ENCODE results near the gene CHST8.

Gene CHST8

DNA sequence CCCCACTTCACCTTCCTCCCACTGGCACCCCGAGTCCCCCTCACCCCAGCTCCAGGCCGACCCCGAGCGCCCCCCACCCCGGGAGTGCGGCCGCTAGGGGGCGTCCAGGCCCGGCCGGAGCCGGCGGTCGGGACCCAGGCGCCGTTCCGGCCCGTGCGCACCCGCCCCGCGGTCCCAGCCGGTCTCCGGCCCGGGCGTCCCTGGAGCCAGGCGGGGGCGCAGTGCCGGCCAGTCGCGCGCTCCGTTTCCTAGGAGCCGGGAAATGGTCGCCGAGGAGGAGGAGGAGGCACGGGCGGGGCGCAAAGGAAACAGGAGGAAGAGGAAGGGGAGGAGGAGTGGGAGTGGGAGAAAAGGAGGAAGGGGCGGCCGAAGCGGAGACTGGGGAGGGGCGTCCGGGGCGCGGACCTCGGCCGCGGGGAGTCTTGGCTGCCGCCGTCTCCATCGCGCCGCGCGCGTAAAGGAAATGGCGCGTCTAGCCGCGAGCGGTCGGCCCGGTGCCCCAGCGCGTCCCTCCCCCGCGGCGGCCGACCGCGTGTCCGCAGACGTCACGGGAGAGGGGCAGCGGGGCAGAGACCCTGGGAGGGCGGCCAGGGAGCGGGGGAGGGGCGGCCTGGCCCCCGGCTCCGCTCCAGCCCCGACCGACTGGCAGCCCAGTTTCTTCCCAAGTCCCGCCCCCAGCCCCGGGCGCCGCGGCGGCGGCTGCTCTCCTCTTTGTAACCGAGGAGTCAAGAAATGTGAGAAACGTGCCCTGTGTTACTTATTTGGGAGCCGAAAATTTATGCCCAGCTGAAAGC, 173.8 kb downstream of the CHST8 start:
- DNase-seq (ENCODE audit: low read depth) = peak; percentile 43

DNA sequence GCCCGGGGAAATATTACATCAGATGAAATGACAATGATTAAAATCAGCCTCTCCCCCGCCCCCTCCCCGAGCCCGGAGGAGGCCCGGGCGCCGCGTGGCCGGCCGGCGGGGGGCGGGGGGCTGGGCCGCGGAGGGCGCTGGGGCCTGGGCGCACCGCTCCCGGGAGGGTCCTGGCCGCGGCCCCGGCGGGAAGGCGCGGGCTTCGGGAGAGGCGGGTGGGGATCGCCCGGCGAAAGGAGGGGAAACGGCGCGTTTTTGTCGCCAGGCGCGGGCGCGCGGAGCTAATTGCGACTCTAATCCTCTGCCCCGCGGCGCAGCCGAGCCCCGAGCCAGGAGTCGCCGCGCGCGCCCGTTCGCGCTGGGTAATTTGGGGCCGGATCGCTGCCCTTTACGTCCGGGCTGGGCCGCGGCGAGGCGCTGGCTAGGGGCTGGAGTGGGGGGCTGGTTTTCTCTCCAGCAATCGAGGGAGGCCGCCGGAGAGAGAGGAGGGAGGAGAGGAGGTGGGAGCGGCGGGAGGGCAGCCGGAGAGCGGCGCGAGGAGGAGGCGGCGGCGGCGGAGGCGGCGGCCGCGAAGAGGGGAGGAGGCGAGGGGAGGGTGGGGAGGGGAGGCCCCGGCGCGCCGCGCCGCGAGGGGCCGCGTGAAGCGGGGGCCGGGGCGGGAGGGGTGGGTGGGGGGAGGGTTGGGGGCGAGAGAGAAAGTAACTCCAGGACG, 174.6 kb downstream of the CHST8 start, which contains the start of gene KCTD15:
TSS of gene KCTD15 (plus strand) at position 707 of the 712 bp plus-strand sequence. CDS start 3,585 bp downstream, outside the sequence.
- no peak for DNase-seq (ENCODE audit: low read depth)

DNA sequence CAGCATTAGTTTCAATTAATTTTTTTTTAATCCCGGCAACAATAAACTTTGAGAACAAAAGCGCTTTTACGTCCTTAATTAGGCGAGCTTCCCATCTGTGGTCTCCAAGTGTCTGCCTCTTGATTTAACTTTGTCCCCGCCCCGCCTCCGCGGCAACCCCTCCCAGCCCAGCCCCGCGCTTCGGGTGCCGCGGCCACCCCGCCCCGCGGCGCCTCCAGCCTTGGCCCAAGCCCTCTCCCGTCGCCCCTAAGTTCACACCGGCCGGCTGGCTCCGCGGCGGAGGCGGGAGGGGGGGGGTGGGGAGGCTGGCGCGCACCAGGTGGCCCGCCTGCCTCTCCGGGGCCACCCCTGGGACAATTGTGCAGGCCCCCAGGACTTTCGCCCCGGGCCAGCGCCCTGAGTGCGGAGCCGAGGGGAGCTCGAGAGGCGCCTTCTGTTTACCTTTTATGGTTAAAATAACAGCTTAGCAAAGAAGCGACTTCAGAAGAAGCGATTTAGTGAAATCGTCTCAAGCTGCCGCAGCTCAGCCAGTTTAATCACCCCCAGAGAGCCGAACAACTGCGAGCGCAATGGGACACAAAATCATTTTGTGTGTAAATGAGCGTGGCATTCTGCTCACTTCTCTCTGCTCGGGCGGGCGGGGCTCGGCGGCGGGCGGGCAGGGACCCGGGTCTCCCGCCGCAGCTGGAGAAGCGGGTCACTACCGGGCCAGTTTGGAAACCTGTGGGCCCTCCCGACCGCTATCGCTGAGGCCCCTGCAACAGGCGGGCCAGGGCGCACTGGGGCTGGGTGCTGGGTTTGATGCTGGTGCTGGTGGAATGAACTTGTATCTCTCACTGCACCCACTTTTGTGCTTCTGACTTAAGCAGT, 176.3 kb downstream of the CHST8 start:
- DNase-seq (ENCODE audit: low read depth) = no peak

DNA sequence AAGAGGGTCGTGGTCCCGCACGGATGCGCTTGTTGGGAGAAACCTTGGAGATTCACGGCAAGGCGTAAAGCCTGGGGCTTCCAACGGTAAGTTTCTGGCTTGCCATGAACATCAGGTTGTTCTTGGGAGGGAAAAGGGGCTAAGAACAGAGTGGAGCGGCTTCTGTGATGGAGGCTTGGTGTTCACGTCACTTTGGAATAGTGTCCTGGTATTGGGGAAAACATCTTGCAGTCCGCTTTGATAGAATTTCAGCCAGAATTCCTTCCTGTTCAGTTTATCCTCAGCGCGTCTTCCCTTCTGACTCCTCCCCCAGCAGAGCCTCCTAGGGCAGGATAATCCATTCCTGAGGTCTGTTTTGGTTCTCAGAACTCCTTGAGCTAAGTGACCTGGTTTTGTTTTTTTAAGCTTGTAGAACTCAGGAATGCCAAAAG, 176.9 kb downstream of the CHST8 start:
- DNase-seq (ENCODE audit: low read depth) = no peak

DNA sequence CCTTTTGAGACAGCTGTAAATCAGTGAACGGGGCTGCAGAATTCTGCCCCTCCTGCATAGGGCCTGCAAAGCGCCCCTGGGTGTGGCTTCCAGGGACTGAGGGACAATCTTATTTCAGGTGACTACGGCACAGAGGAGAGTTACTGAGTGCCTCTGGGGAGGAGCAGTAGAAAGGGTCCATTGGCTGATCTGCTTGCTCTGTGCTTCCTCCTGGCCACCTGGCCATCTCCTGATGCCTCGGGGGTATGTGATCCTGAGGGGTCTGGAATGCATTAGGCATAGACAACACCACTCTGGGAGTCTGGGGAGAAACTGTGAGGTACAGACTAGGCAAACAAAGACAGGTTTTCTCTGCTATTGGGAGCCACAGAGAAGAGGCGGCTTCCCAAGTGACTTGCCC, 177.7 kb downstream of the CHST8 start:
- DNase-seq (ENCODE audit: low read depth) = no peak

DNA sequence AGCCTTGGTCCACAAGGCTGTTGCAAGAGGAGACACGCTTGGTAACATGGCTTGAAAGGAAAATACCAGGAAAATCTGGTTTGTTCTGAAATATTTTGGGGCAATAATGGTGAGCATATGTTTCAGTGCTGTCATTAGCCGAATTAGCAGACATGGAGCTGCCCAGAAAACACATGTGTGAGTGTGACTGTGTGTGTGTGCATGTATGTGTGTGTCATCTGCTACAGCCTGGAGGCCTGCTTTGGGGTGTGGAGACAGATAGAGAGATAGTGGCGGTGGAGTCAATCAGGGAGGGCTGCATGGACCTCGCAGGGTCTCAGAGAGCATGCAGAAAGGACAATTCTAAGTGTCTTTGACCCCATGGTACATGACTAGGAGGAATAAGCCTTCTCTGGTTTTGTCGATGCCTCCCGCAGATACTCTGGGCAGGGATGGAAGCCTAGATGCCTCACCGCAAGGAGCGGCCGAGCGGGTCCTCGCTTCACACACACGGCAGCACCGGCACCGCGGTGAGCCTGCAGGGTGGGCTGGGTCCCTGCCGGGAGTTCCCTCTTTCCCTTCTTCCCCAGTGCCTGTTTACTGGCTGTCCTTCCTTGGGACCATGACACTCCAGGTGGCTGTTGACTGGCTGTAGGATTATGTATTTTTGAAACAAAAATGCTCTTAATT, 178.4 kb downstream of the CHST8 start:
- DNase-seq (ENCODE audit: low read depth) = no peak

DNA sequence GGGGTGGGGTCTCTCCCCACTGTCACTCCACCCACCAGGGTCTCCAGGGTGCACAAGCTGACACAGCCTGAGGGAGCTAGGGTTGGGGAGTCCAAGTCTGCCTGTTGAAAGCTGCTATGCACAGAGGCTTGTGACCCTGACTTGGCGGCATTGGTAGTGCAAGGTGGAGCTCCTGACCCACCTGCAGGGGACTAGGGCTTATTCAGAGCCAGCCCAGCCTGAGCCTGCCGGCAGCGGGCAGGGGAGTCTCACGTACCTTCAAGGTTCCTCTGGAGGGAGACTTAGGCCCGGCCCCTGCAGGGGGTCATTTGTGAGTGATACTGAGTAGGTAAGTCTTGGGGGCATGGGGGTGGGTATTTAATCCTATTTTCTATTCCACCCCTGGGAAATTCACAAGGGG, 179.7 kb downstream of the CHST8 start:
- DNase-seq (ENCODE audit: low read depth) = no peak

DNA sequence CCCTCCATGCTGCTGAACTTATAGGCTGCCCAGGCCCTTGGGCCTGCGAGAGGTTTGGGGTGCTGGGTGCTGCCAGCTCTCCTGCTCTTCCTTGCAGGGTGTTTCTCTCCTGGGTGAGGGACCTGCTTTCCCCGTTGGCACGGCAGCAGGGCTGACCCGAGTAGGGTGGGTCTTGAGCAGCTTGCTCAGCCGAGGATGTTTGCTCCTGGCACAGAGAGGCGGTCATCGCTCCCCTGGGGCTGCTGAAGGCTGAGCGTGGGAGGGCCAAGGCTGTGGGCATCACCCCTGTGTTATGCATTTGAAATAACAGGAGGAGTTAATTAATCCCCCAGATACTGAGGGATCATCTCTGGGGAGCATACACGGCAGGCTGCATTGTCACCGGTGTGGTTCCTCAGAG, 180.2 kb downstream of the CHST8 start:
- DNase-seq (ENCODE audit: low read depth) = no peak

DNA sequence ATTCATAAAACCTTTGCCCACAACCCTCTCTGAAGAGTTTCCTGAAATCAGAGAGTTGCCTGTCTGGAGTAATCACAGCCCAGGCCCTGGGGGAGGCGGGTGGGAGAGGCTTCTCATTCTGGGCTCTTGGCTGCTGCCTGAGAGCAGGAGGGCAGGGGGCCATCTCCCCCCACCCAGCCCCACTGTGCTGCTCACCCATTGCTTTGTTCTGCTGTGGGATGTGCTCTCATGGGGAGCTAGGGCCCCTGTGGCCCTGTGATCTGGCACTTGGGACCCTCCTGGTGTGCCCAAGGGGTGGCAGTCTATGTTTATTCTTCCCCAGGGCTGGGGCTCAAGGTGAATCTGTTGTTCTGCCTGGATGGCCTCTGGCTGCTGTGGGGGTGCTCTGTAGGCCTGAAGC, 181.0 kb downstream of the CHST8 start:
- no peak for DNase-seq (ENCODE audit: low read depth)

DNA sequence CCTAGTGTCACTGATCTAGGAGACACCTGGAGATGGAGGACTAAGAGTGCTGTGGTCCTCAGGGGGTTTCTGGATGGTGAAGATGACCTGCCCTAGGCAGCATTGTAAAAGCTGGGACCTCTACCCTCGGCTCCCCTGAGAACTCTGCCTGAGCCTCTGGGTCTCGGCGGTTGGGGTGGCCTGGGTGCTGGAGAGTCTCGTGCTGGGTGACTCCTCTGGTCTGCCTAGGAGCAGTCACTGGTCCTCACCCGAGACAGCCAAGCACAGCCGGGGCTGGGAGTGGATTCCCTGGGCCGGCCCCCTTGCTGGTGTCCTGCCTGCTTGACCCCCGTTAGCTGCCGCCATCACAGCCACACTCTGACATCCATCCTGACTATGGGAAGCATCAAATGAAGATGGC, 181.6 kb downstream of the CHST8 start:
- DNase-seq (ENCODE audit: low read depth) = no peak

DNA sequence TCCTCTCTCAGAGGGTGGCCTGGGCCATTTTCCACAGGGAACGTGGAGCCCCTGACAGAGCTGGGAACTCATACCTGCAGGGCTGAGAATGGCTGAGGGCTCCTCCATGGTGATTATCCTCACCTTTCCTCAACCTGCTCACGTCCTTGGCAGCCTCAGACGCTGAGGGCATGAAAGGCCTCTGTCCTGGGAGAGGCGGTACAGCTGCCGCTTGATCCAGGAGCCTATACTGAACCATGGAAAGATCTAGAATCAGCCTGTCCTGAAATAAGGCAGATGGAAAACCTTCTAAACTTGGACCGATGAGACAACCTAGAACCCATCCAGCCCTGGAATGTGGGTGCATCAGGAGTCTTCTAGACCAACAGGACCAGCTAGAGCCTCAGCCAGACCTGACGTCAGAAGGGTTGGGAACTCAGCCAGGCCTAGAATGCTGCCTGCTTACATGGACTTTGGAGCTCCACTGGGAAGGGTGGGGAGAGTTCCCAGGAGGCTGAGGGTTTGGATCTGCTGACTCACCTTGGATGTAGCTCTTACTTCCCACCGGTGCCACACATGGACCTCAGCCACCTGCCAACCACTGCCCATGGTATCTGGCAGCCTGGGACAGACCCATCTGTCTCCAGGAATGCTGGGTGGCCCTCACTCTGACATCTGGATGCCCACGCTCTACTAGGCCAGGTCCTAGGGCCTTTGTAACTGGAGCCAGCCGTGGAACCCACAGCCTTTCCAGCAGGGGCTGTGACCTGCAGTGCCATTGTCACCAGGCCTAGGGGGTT, 182.5 kb downstream of the CHST8 start:
- DNase-seq (ENCODE audit: low read depth) = no peak

DNA sequence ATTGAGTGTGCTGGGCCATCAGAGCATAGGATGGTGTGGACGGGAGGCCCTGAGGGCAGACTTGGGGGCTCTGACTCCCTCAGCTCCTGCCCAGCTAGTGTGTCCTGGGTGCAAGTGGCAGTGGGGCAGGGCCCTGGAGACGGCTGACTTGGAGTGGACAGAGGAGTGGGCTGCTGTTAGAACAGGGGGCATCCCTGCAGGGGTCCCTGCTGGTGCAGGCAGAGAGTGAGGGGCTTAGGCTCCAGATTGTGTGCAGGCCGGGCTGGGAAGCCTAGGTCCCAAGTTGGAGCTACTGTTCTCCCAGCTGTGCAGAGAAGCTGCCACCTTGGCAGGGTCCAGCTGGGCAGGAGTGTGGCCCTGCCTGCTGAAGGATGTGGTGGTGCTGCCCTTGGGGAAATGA, 183.6 kb downstream of the CHST8 start:
- no peak for DNase-seq (ENCODE audit: low read depth)

DNA sequence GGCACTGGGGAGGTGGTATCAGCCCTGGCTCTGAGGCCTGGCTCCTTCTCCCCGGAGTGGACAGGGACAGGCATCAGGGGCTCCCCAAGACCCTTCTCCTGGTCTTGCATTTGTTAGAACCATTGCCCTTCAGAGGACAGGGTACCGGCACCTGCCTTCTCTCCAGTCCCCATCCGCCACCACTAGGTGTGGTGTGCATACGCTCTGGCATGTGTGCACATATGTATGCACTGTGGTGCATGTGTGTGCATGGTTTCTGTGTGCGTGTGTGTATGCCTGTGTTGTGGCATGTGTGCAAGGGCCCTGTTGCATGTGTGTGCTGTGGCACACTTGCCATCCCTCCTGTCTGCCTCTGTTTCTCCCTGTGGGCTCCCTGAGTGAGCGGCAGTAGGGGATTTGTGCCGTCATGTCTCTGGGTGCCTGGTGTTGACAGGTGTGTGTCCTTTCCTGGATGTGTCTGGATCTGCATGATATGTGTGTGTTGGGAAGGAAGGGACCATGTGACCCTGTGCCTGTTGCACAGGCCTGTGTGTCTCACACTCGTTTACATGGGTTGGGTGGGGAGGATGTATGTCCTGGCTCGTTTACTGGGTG, 184.2 kb downstream of the CHST8 start:
- no peak for DNase-seq (ENCODE audit: low read depth)

DNA sequence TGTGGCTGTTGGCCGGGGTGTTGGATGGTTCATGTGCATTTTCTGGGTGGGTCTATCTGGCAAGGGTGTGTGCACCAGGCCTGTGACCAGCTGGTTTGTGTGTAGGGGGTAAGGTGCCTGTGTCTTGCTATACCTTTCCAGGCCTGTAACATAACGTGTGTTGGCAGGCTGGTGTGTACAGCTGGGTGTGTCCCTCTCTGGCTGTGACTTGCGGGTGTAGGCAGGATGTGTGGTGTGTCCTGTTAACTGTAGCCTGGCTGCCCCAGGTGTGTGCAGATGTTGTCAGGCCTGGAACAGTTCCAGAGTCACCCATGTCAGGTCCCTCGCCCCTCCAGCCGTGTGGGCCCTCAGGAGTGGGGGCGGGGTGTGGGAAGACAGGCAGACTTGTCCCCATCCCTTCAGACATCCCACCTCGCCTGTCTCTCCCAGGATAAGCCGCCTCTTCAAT, 184.7 kb downstream of the CHST8 start:
- no peak for DNase-seq (ENCODE audit: low read depth)

DNA sequence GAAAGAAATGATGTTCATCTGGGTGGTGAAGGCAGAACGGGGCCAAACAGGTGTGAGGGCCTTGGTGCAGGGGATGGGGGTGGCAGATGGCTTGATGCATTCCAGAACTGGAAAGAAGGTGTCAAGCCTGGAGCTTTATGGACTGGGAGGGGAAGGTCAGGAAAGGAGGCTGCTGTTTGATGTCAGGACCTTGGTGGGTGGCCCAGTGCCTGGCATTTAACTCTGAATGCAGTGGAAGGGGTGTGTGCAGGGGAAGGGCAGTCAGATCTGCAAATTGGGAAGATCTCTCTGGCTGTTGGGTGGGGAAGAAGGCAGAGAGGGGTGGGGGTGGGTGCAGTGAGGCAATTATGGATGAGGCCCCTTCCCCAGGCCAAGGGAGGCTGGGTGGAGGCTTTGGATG, 186.6 kb downstream of the CHST8 start:
- no peak for DNase-seq (ENCODE audit: low read depth)

DNA sequence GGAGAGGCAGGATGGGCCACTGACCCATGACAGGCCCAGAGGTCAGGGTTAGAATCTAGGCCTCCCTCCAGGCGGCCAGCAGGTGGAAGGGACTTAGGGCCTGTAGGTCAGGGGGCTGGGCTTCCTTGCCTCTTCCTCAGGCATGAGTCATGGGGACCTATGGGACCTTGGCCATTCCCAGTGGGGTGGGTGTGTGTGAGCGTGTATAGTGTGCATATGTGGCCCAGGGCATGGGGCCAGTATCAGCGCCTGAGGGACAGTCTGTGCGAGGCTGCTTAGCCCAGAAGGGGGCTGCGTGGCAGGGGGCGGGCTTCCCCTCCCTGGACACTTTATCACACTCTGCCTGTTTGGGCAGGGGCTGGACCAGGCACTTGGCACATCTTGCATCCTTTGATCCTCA, 188.2 kb downstream of the CHST8 start:
- DNase-seq (ENCODE audit: low read depth) = no peak

DNA sequence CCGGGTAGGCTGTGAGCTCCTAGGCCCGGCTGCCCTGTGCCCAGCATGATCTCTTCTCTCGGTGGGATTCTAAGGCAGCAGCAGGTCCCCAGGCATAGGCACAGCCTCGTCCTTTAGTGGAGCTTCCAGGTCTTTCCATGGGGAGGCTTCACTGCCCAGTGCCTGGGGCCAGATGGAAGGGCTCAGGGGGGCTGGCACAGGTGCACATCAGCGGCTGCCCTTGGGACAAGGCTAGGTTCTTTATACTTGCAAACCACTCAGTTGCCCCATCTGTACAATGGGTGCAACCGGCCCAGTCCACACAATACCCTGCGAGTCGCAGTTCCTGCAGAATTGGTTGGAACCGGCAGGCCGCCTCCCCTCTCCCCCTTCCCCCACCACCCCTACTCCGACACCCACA, 189.1 kb downstream of the CHST8 start:
- DNase-seq (ENCODE audit: low read depth) = no peak

DNA sequence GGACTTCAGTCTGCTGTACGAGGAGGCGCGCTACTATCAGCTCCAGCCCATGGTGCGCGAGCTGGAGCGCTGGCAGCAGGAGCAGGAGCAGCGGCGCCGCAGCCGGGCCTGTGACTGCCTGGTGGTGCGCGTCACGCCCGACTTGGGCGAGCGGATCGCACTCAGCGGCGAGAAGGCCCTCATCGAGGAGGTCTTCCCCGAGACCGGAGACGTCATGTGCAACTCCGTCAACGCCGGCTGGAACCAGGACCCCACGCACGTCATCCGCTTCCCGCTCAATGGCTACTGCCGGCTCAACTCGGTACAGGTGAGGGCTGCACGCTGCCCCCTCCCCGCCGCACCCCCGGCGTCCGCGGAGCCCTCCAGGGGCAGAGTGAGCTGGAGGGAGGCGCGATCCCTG, 189.5 kb downstream of the CHST8 start:
- no peak for DNase-seq (ENCODE audit: low read depth)

DNA sequence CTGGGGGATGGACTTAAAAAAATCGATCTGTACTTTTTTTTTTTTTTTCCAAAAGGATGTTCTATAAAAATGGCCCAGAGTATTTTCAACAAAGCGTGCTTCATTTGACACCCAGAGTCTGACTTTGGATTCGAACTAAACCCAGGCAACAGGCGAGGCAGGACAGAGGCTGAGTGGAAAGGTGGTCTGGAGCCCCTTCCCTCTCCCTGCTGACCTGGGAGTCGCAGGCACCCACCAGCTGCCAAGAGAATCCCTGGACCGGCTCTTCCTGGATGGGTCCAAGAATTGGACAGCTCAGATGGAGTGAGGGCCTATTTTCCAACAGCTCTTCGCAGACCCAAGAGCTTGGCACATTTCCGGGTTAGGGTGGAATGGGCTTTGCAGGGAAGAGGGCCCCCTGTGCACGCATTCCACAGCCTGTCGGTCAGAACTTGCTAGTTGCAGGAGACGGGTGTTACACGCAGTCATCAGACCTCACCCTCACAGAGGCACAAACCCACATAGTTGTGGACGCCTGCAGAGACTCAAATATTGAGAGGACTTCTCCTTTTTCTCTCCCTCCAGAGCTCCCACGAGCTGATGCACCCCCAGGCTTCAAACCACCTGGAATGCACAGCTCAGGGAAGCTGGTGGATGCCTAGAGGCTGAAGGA, 190.1 kb downstream of the CHST8 start:
- no peak for DNase-seq (ENCODE audit: low read depth)
